ENCODE measurements around the gene ARHGEF40.
"Not testable (repeated sequence)": the region's sequence is repeated elsewhere in the genome, so short reads cannot be mapped to it uniquely, and the experiment has no call there.

Gene ARHGEF40

GRCh38 chr14:21039585-21040369 is 30.3 kb upstream of the ARHGEF40 start:
- DNase-seq (ENCODE audit: low spot score): peak; percentile 54

GRCh38 chr14:21040370-21040925 is 29.7 kb upstream of the ARHGEF40 start:
- DNase-seq (ENCODE audit: low spot score): no peak

- DNase-seq (ENCODE audit: low spot score): not testable (repeated sequence)
These were observed 29.2 kb upstream of the ARHGEF40 start for GRCh38 chr14:21040941-21041340.

- no peak for DNase-seq (ENCODE audit: low spot score)
These were observed 28.2 kb upstream of the ARHGEF40 start, which contains the start of gene RNASE7 for GRCh38 chr14:21041676-21042433. RNASE7 (plus strand) TSS chr14:21042362; CDS start chr14:21042993, 631 bp downstream.

GRCh38 chr14:21042918-21043317 is 27.2 kb upstream of the ARHGEF40 start:
- no peak for DNase-seq (ENCODE audit: low spot score)

GRCh38 chr14:21043387-21043973 is 26.6 kb upstream of the ARHGEF40 start:
- no peak for DNase-seq (ENCODE audit: low spot score)

GRCh38 chr14:21043974-21044618 is 26.0 kb upstream of the ARHGEF40 start:
- DNase-seq (ENCODE audit: low spot score): no peak

GRCh38 chr14:21047378-21047781 is 22.7 kb upstream of the ARHGEF40 start:
- DNase-seq (ENCODE audit: low spot score): no peak

GRCh38 chr14:21048638-21049037 is 21.5 kb upstream of the ARHGEF40 start:
- DNase-seq (ENCODE audit: low spot score): no peak

- no peak for DNase-seq (ENCODE audit: low spot score)
These were observed 20.8 kb upstream of the ARHGEF40 start for GRCh38 chr14:21049271-21049673.

GRCh38 chr14:21050597-21050996 is 19.5 kb upstream of the ARHGEF40 start:
- DNase-seq (ENCODE audit: low spot score): no peak

- no peak for DNase-seq (ENCODE audit: low spot score)
These were observed 16.7 kb upstream of the ARHGEF40 start for GRCh38 chr14:21053184-21054122.

- DNase-seq (ENCODE audit: low spot score): no peak
These were observed 15.9 kb upstream of the ARHGEF40 start for GRCh38 chr14:21054123-21054767.

- no peak for DNase-seq (ENCODE audit: low spot score)
These were observed 15.3 kb upstream of the ARHGEF40 start for GRCh38 chr14:21054768-21055145.

- peak; percentile 41 for DNase-seq (ENCODE audit: low spot score)
These were observed 14.5 kb upstream of the ARHGEF40 start for GRCh38 chr14:21055432-21056117.

- no peak for DNase-seq (ENCODE audit: low spot score)
These were observed 13.5 kb upstream of the ARHGEF40 start for GRCh38 chr14:21056520-21057163.

GRCh38 chr14:21057803-21058675 is 12.1 kb upstream of the ARHGEF40 start, which contains the start of gene RNASE8:
RNASE8 (plus strand) TSS chr14:21057822; CDS start chr14:21057893, 71 bp downstream.
- no peak for DNase-seq (ENCODE audit: low spot score)

- DNase-seq (ENCODE audit: low spot score): no peak
These were observed 11.2 kb upstream of the ARHGEF40 start for GRCh38 chr14:21058903-21059302.
